Osteoblast (primary cell): ENCODE data around the gene PPRC1. TPM values are rescaled to one million over a fixed set of nuclear protein-coding genes. Genes with fewer than 3 reads are reported as not detected.

Experiments
- DNase-seq: peaks from one replicate; pipeline ENCODE4 v3.0.0; 2011; ENCODE audit warnings: low spot score, mixed read lengths; ENCODE audit not compliant: insufficient read length; ENCODE audit errors: missing footprints
- H2AFZ ChIP-seq: 2 replicates; pipeline ENCODE4 v1.6.0; 2011; ENCODE audit warnings: mild to moderate bottlenecking, low read length
- H3K27ac ChIP-seq: 2 replicates; pipeline ENCODE4 v1.5.1; 2011; ENCODE audit warnings: mild to moderate bottlenecking, low read depth, low read length, moderate library complexity
- H3K27me3 ChIP-seq: 2 replicates; pipeline ENCODE4 v1.6.0; 2012; ENCODE audit warnings: mild to moderate bottlenecking, control low read depth, inconsistent platforms, low read length, moderate library complexity; ENCODE audit not compliant: insufficient read depth
- H3K36me3 ChIP-seq: 2 replicates; pipeline ENCODE4 v1.5.1; 2011; ENCODE audit warnings: mild to moderate bottlenecking, low read length, control low read depth, moderate library complexity; ENCODE audit not compliant: insufficient read depth
- H3K4me1 ChIP-seq: 2 replicates; pipeline ENCODE4 v1.5.1; 2011; ENCODE audit warnings: mild to moderate bottlenecking, low read length, control low read depth, moderate library complexity; ENCODE audit not compliant: insufficient read depth
- H3K4me2 ChIP-seq: 2 replicates; pipeline ENCODE4 v1.6.0; 2011; ENCODE audit warnings: mild to moderate bottlenecking, low read length; ENCODE audit not compliant: insufficient read depth
- H3K4me3 ChIP-seq: fragments of 200-600 bp; sonication (generic); 3 replicates; pipeline ENCODE4 v1.5.1; 2012; ENCODE audit warnings: mild to moderate bottlenecking, low read length, inconsistent platforms; ENCODE audit not compliant: insufficient read depth
- H3K79me2 ChIP-seq: 2 replicates; pipeline ENCODE4 v1.6.0; 2012; ENCODE audit warnings: mild to moderate bottlenecking, low read length, control low read depth, inconsistent platforms; ENCODE audit not compliant: insufficient read depth
- H3K9me3 ChIP-seq: 2 replicates; pipeline ENCODE4 v1.5.1; 2011; ENCODE audit warnings: low read depth, low read length, control low read depth
- H4K20me1 ChIP-seq: 2 replicates; pipeline ENCODE4 v1.6.0; 2012; ENCODE audit warnings: mild to moderate bottlenecking, low read length, control low read depth; ENCODE audit not compliant: insufficient read depth
- CTCF ChIP-seq: IDR thresholded peaks from 2 replicates; pipeline ENCODE4 v1.5.1; 2011; ENCODE audit warnings: mild to moderate bottlenecking, low read depth, low read length, moderate library complexity; ENCODE audit errors: extremely low read depth
- total RNA-seq: library from RNA; depleted of rRNA; stranded (reverse); fragments of >200 nt; gene quantifications from 2 replicates; pipeline ENCODE4 v1.2.3, GENCODE V29; 2012

PPRC1 gene
- total RNA-seq, 1 donor: 17.7 TPM

GRCh38 chr10:102135956-102136526 lies 3.2 kb downstream of the PPRC1 start:
- Histone ChIP-seq H3K36me3 (peaks cover 43% of the 10 kb centered on the region), H3K4me3 (peak overlapping the region; percentile 7), H3K79me2 (peaks cover 82% of the 10 kb centered on the region), H3K4me2 (peak overlapping the region; percentile 5), H3K4me1 (peaks cover 24% of the 10 kb centered on the region), H2AFZ (no peak overlapping the region), H3K27ac (no peak overlapping the region), H3K9me3 (no peaks in the 10 kb centered on the region), H4K20me1 (peaks cover 71% of the 10 kb centered on the region), H3K27me3 (no peaks in the 10 kb centered on the region)
- no peak for TF ChIP-seq CTCF
- DNase-seq: no peak

GRCh38 chr10:102139281-102140110 lies 6.7 kb downstream of the PPRC1 start:
- no peak for DNase-seq
- Histone ChIP-seq H3K27me3 (no peaks in the 10 kb centered on the region), H3K4me2 (no peak overlapping the region), H3K79me2 (peaks cover 92% of the 10 kb centered on the region), H3K4me3 (no peak overlapping the region), H3K9me3 (no peaks in the 10 kb centered on the region), H2AFZ (no peak overlapping the region), H3K36me3 (peaks cover 67% of the 10 kb centered on the region), H4K20me1 (peaks cover 70% of the 10 kb centered on the region), H3K4me1 (peaks cover 7% of the 10 kb centered on the region), H3K27ac (no peak overlapping the region)
- TF ChIP-seq CTCF: no peak

GRCh38 chr10:102140218-102140617 lies 7.4 kb downstream of the PPRC1 start:
- no peak overlapping the region for H3K4me3 ChIP-seq
- H3K36me3 ChIP-seq: peaks cover 68% of the 10 kb centered on the region
- H3K79me2 ChIP-seq: peaks cover 85% of the 10 kb centered on the region
- H4K20me1 ChIP-seq: peaks cover 65% of the 10 kb centered on the region
- H2AFZ ChIP-seq: no peak overlapping the region
- DNase-seq: no peak
- no peaks in the 10 kb centered on the region for H3K27me3 ChIP-seq
- no peaks in the 10 kb centered on the region for H3K9me3 ChIP-seq
- no peak for TF ChIP-seq CTCF
- H3K4me2 ChIP-seq: no peak overlapping the region
- no peak overlapping the region for H3K27ac ChIP-seq
- H3K4me1 ChIP-seq: no peaks in the 10 kb centered on the region

- Histone ChIP-seq H3K4me3 (no peak overlapping the region), H3K27me3 (no peaks in the 10 kb centered on the region), H3K36me3 (peaks cover 69% of the 10 kb centered on the region), H3K9me3 (no peaks in the 10 kb centered on the region), H2AFZ (no peak overlapping the region), H3K4me1 (no peaks in the 10 kb centered on the region), H3K79me2 (peaks cover 77% of the 10 kb centered on the region), H3K4me2 (no peak overlapping the region), H4K20me1 (peaks cover 57% of the 10 kb centered on the region), H3K27ac (no peak overlapping the region)
- no peak for DNase-seq
- TF ChIP-seq CTCF: no peak
These were observed 8.2 kb downstream of the PPRC1 start for GRCh38 chr10:102140913-102141540.
